HEK293 (cell line): Measurements from ENCODE around the gene GPR107.

Experiments used
- CTCF ChIA-PET: fragments of 350-600 bp; formaldehyde crosslinking; extraction: SDS; loops from one replicate; lab custom pipeline; 2021; ENCODE audit warnings: antibody characterized with exemption; lab: Yijun Ruan, JAX
- POLR2A ChIA-PET: fragments of 300-600 bp; formaldehyde crosslinking; extraction: SDS; loops from one replicate; lab custom pipeline; 2020; ENCODE audit warnings: antibody characterized with exemption, inconsistent platforms; lab: Yijun Ruan, JAX
- H3K27ac ChIP-seq: fragments of 200-500 bp; sonication (Bioruptor generic); 2 replicates; pipeline ENCODE4 v1.5.1; 2014; ENCODE audit warnings: low read depth, low read length, control low read depth, inconsistent platforms; ENCODE audit errors: extremely low read depth
- H3K36me3 ChIP-seq, 2 experiments: fragments of 200-500 bp in 1 of 2; sonication (Bioruptor generic) in 1 of 2; 1 replicate in 1 of 2; 2 replicates in 1 of 2; pipeline ENCODE4 v1.5.1; 2014 to 2017; ENCODE audit warnings: inconsistent platforms in 2 of 2, low read length in 2 of 2; ENCODE audit not compliant: control insufficient read depth in 2 of 2, insufficient read depth in 1 of 2
- H3K4me1 ChIP-seq: fragments of 200-500 bp; sonication (Bioruptor generic); 2 replicates; pipeline ENCODE4 v1.5.1; 2014; ENCODE audit warnings: mild to moderate bottlenecking, low read length, inconsistent platforms; ENCODE audit not compliant: control insufficient read depth, insufficient read depth
- H3K4me3 ChIP-seq: 2 replicates; pipeline ENCODE4 v1.5.1; 2011; ENCODE audit warnings: low read depth, mild to moderate bottlenecking, control low read depth, low read length, moderate library complexity
- H3K9me3 ChIP-seq: fragments of 200-500 bp; sonication (Bioruptor generic); 2 replicates; pipeline ENCODE4 v1.5.1; 2014; ENCODE audit warnings: low read depth, low read length, inconsistent platforms; ENCODE audit not compliant: control insufficient read depth, insufficient read depth
- GLI2 ChIP-seq: fragments of 450-650 bp; formaldehyde crosslinking; IDR thresholded peaks from 2 replicates; pipeline ENCODE4; 2017; ENCODE audit warnings: missing biosample characterization, missing genetic modification characterization, low read depth, borderline replicate concordance
- HOXD13 ChIP-seq: sonication (generic); formaldehyde crosslinking; IDR thresholded peaks from 2 replicates; pipeline ENCODE4 v1.8.0; 2022; ENCODE audit warnings: missing genetic modification reagents, borderline replicate concordance
- PBX3 ChIP-seq: sonication (generic); formaldehyde crosslinking; IDR thresholded peaks from 2 replicates; pipeline ENCODE4 v1.8.1; 2022; ENCODE audit warnings: mild to moderate bottlenecking, moderate library complexity, missing genetic modification reagents
- SCRT2 ChIP-seq: fragments of 450-650 bp; formaldehyde crosslinking; IDR thresholded peaks from 2 replicates; pipeline ENCODE4 v1.5.1; 2016; ENCODE audit warnings: missing biosample characterization, missing genetic modification characterization
- SP3 ChIP-seq: fragments of 450-650 bp; formaldehyde crosslinking; IDR thresholded peaks from 2 replicates; pipeline ENCODE4 v1.5.1; 2016; ENCODE audit warnings: missing biosample characterization, missing genetic modification characterization
- TRIM28 ChIP-seq: IDR thresholded peaks from 2 replicates; pipeline ENCODE4 v1.6.1; 2011; ENCODE audit warnings: low read length, control low read depth, borderline replicate concordance
- ZBTB26 ChIP-seq: fragments of 450-650 bp; formaldehyde crosslinking; optimal IDR thresholded peaks from 2 replicates; pipeline ENCODE3; 2016; ENCODE audit warnings: missing biosample characterization, mild to moderate bottlenecking, missing genetic modification characterization
- ZNF10 ChIP-seq: fragments of 450-650 bp; formaldehyde crosslinking; IDR thresholded peaks from 2 replicates; pipeline ENCODE4 v1.5.1; 2017; ENCODE audit warnings: missing biosample characterization, missing genetic modification characterization
- ZNF121 ChIP-seq: fragments of 450-650 bp; formaldehyde crosslinking; IDR thresholded peaks from 2 replicates; pipeline ENCODE4 v1.5.1; 2016; ENCODE audit warnings: missing biosample characterization, missing genetic modification characterization
- ZNF133 ChIP-seq: fragments of 450-650 bp; formaldehyde crosslinking; IDR thresholded peaks from 2 replicates; pipeline ENCODE4 v1.5.1; 2016; ENCODE audit warnings: missing biosample characterization, missing genetic modification characterization
- ZNF311 ChIP-seq: fragments of 450-650 bp; formaldehyde crosslinking; IDR thresholded peaks from 2 replicates; pipeline ENCODE4 v1.5.1; 2017; ENCODE audit warnings: missing biosample characterization, missing genetic modification characterization, borderline replicate concordance
- ZNF404 ChIP-seq: fragments of 450-650 bp; formaldehyde crosslinking; IDR thresholded peaks from 2 replicates; pipeline ENCODE4 v1.5.1; 2017; ENCODE audit warnings: missing biosample characterization, missing genetic modification characterization
- ZNF501 ChIP-seq: fragments of 450-650 bp; formaldehyde crosslinking; IDR thresholded peaks from 2 replicates; pipeline ENCODE4 v1.5.1; 2016; ENCODE audit warnings: missing biosample characterization, missing genetic modification characterization
- ZNF529 ChIP-seq: fragments of 450-650 bp; formaldehyde crosslinking; IDR thresholded peaks from 2 replicates; pipeline ENCODE4 v1.5.1; 2017; ENCODE audit warnings: missing genetic modification characterization, missing biosample characterization; ENCODE audit not compliant: insufficient replicate concordance
- ZNF560 ChIP-seq: fragments of 450-650 bp; formaldehyde crosslinking; IDR thresholded peaks from 2 replicates; pipeline ENCODE4 v1.5.1; 2017; ENCODE audit warnings: missing biosample characterization, missing genetic modification characterization, borderline replicate concordance
- ZNF596 ChIP-seq: fragments of 450-650 bp; IDR thresholded peaks from 2 replicates; pipeline ENCODE4 v1.5.0; 2018; ENCODE audit warnings: missing biosample characterization, mild to moderate bottlenecking, missing genetic modification characterization, moderate library complexity
- ZNF629 ChIP-seq: fragments of 450-650 bp; formaldehyde crosslinking; IDR thresholded peaks from 2 replicates; pipeline ENCODE4 v1.5.1; 2017; ENCODE audit warnings: missing biosample characterization, missing genetic modification characterization
- ZNF692 ChIP-seq: fragments of 450-650 bp; formaldehyde crosslinking; IDR thresholded peaks from 2 replicates; pipeline ENCODE4 v1.5.1; 2016; ENCODE audit warnings: missing biosample characterization, missing genetic modification characterization
- ZNF830 ChIP-seq: fragments of 450-650 bp; IDR thresholded peaks from 2 replicates; pipeline ENCODE4 v1.5.0; 2018; ENCODE audit warnings: missing biosample characterization, missing genetic modification characterization, low read depth, mild to moderate bottlenecking, moderate library complexity

GPR107 gene

GRCh38 chr9:130111786-130112537 is 58.3 kb downstream of the GPR107 start:
- Histone ChIP-seq H3K4me1 (no peaks in the 10 kb centered on the region), H3K27ac (no peak overlapping the region), H3K4me3 (no peak overlapping the region), H3K36me3 (peaks cover 9 to 32% of the 10 kb centered on the region in 2 experiments), H3K9me3 (no peaks in the 10 kb centered on the region)
- POLR2A ChIA-PET: no interaction called here
- CTCF ChIA-PET: interaction anchor here (0.6 to 14.1 kb wide), 8 partner anchors 13 to 571 kb away, joined by 3 to 217 read pairs (median 4); no protein-coding TSS in a partner anchor
- TF ChIP-seq ZNF133 (tag by site-specific recombination) (no peak), TRIM28 (0 out of 2 replicates have a peak, but pooled peaks have one; percentile 27)
- TF ChIP-seq, all 188 proteins: peak for 1

- H3K27ac ChIP-seq: no peak overlapping the region
- no peaks in the 10 kb centered on the region for H3K9me3 ChIP-seq
- TF ChIP-seq ZNF830 (tag by site-specific recombination) (no peak), ZNF121 (tag by site-specific recombination) (peak; percentile 80)
- CTCF ChIA-PET: interaction anchor here (0.6 to 14.1 kb wide), 7 partner anchors 14 to 570 kb away, joined by 3 to 217 read pairs (median 4); no protein-coding TSS in a partner anchor
- peaks cover 7 to 27% of the 10 kb centered on the region in 2 experiments for H3K36me3 ChIP-seq
- H3K4me3 ChIP-seq: no peak overlapping the region
- no peaks in the 10 kb centered on the region for H3K4me1 ChIP-seq
- POLR2A ChIA-PET: interaction anchor here (0.7 kb wide), 1 partner anchor 266 kb away, joined by 6 read pairs; no protein-coding TSS in a partner anchor
These were observed 58.9 kb downstream of the GPR107 start for GRCh38 chr9:130112538-130113151.

- CTCF ChIA-PET: interaction anchor here (10.5 to 14.1 kb wide), 2 partner anchors 125 to 228 kb away, joined by 80 to 217 read pairs; no protein-coding TSS in a partner anchor
- peaks cover 0 to 16% of the 10 kb centered on the region in 2 experiments; a peak in 1 of 3 replicates for H3K36me3 ChIP-seq
- peaks cover 8% of the 10 kb centered on the region; the same call in 1 of the 2 replicates for H3K4me1 ChIP-seq
- POLR2A ChIA-PET: no interaction called here
- TF ChIP-seq ZNF830 (tag by site-specific recombination) (no peak), ZNF596 (no peak), SCRT2 (tag by site-specific recombination) (no peak), ZNF629 (tag by site-specific recombination) (no peak), GLI2 (no peak), ZNF529 (tag by site-specific recombination) (no peak), PBX3 (no peak), ZNF311 (tag by site-specific recombination) (no peak), ZNF501 (tag by site-specific recombination) (no peak), HOXD13 (CRISPR knock-in tag) (no peak), ZNF404 (tag by site-specific recombination) (no peak), SP3 (tag by site-specific recombination) (no peak), ZNF10 (no peak), ZNF560 (no peak), ZNF692 (tag by site-specific recombination) (no peak), ZBTB26 (tag by site-specific recombination) (no peak)
- H3K9me3 ChIP-seq: no peaks in the 10 kb centered on the region
- H3K4me3 ChIP-seq: no peak overlapping the region
- H3K27ac ChIP-seq: no peak overlapping the region
These were observed 61.0 kb downstream of the GPR107 start for GRCh38 chr9:130114741-130115140.
